GM18511 (cell line): ENCODE data around the gene DRC7.

ENCODE experiments used
- ATAC-seq: cut with Tn5 transposase; IDR thresholded peaks from one replicate; pipeline ENCODE4 v1.9.1; 2021; ENCODE audit warnings: mild to moderate bottlenecking, moderate library complexity; ENCODE audit not compliant: unreplicated experiment

Gene DRC7

DNA sequence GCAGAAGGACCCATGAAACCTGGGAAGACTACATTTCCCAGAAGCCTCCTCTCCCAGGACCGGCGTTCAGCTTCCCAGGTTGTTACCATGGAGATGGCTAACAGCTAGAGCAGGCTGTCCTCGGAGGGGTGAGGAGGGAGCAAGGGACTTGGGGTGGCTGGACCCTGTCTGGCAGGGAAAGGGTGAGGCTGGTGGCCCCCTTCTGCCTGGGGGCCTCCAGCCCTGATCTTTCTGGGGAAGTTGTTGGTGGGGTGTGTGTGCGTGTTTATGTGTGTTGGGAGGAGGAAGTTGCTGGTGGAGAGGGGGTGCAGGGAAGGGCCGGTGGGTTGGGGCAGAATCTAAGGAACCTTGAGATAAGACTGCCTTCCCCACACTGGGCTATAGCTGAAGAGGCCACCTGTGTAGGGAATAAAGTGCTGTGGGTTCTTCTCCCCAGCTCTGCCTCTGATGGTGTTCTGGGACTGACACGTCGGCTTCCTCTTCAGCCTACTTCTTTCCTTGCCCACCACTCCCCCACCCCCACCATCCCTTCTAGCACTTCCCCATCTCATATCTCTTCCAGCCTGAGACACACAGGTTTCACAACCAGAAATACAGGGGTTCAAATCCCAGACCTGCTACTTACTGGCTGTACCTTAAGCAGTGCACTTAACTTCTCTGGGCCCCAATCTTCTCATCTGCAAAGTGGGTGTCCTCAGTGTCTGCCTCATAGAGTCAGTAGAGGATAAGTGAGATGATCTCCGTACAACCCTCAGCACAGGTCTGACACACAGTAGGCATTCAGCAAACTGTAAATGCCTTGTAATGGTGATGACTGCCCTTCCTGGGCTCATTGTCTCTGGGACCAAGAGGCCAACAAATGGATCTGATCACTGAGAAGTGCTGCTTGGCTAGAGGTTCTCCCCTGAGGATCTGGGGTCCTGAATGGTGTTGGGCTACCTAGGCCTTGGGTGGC, at the start of gene DRC7:
DRC7 (plus strand) TSS at position 82 of the 955 bp plus-strand sequence. CDS start 3,144 bp downstream, outside the sequence.
- ATAC-seq: no peak

GRCh38 chr16:57645169-57645568, 49.4 kb upstream of the DRC7 start:
- ATAC-seq: no peak

DNA sequence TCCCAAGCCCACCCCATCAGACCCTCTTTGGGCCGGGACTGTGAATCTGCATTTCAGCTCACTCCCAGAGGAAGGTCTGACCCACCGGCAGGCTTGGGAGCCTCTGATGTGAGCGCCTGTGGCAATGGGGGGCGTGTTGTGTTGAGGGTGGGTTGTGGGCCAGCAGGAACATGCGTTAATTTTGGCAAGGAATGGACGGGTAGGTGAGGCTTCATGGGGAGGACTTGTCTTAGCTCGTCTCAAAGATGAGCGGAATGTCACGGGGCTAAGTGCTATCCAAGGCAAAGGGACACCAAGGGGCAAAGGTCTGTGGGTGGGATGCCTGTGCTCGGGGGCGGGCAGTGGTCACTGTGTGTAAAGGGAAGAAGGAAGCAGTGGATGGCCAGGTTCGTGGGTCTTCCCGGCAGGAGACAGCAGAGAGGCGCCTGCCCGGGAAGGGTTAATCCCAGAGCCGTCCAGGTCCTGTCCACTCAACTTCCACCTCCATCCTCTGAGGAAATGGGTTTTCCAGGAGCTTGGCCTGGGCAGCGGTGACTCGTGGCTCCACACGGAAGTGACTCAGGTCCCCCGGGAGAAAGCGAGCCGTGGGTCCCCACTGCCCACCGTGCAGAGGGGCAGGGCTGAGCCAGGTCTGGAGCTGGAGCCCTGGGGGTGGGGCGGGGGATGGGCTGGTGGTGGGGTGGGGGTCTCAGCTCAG, 48.8 kb upstream of the DRC7 start:
- ATAC-seq: no peak

DNA sequence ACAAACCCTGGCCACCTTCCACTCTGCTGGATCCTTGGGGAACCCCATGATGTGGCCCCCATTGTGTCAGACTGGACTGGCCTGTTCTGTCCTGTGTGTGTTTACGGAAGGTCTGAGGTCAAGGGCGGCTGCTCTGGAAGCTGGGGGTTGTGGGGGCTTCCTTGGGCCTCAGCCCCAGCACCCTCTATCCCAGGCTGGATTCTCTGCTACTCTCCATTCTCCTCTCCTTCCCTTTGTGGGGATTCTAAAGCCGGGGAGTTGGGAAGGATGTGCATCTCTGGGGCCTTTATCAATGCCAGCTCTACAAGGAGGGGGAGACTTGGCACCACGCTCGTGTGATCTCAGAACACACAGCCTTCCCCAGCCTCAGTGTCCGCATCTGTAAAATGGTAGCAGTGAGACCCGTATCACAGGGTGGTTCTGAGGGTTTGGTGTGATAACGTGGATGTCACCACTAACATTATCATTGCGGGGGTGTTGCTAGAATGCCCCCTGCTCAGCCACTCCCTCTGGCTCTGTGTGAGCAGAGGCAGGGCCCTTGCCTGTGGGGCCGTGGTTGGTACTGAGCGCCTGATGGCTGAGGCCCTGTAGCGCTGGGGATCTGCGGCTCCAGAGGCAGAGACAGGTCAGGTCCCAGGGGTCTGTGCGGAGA, 48.1 kb upstream of the DRC7 start:
- no peak for ATAC-seq

- ATAC-seq: no peak
Observed at GRCh38 chr16:57647136-57647875, 47.3 kb upstream of the DRC7 start.

GRCh38 chr16:57648125-57648524, 46.5 kb upstream of the DRC7 start:
- no peak for ATAC-seq

DNA sequence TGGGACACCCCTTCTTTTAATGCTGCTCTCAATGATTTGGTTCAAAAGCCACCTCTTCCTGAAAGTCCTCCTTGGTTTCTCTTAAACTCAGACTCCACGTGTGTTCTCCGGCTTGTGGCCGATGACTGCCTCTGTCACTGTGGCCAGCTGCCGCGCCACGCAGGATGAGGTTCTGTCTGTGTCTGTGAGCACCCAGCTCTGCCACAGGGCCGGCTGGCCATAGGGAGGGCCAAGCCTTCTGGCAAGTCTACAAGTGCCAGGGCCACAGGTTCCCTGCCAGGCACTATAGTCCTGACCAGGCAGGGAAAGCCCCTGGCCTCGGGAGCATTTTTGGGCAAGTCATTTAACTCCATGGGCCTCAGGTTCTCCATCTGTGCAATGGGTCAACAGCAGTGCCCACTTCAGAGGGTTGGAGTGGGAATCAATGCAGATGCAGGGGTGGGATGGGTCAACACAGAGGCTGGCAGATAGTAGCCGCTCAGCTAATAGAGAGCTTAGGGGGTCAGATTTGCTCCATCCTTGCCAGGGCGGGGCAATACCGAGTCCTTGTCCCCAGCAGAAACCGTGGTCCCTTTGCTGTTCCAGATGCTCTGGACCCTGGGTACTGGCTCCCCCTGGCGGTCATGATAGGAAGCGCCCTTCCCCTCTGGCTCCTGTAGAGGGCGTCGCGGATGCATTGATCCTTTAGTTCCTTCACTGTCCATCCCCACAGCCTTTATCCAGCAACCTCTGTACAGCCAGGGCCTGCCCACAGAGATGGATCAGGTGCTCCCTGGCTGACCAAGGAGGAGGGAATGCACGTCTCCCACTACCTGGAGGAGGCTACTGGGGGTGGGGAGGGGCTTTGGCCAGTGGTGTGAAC, 45.8 kb upstream of the DRC7 start:
- ATAC-seq: peak; percentile 66

DNA sequence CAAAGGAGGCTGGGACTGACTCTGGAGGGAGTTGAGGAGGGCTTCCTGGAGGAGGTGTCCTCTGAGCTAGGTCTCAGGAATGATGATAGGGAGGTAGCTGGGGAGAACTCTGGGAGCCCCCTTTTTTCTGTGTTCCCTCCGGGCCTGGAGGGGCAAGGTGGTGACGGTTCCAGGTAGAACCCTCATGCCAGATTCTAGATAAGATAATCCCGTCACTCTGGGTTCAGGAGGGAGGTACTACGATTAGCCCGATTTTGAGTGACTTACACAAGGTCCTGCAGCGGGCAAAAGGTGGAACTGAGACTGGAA, 45.2 kb upstream of the DRC7 start:
- ATAC-seq: no peak

DNA sequence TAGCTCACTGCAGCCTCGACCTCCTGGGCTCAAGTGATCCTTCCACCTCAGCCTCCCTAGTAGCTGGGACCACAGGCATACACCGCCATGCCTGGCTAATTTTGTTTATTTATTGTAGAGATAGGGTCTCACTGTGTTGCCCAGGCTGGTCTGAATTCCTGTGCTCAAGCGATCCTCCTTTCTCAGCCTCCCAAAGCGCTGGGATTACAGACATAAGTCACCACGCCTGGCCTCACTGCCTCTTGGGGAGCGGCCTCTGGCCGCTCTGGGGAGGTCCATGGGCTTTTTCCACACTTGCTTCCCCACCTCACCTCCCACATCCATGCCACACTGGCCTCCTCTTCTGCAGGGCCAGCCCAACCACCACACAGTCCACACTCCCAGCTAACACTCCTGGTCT, 44.8 kb upstream of the DRC7 start:
- no peak for ATAC-seq

DNA sequence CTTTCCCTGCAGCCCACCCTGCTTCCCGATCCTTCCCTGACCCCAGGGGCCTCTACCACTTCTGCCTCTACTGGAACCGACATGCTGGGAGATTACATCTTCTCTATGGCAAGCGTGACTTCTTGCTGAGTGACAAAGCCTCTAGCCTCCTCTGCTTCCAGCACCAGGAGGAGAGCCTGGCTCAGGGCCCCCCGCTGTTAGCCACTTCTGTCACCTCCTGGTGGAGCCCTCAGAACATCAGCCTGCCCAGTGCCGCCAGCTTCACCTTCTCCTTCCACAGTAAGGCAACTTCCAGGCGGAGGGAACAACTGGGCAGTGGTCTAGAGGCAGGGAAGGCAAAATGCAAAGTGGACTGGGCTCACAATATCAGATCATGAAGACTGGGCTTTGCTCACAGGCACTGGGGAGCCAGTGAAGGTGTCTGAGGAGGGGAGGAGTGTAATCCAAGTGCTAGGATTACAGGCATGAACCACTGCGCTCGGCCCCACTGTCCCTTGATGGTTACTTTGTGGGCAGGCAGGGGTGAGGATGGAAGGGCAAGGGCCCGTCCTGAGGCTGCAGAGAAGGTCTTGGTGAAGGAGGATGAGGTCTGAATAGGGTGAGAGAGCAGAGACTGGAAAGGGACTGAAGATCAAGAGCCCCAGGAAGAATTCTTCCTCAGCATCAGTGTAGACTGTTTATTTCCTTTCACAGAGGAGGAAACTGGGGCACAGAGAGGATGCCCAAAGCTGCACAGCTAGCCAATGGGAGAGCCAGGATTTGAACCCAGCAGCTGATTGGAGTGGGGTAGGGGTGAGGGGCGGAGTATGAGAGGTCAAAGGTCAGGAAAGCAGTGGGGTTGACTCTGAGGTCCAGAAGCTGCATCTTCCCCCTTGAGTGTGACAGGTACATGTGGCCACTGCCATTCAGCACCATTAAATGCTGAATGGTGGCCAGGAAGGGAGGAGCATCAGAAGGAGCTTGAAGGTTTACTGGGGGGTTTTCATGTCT, 43.0 kb upstream of the DRC7 start:
- no peak for ATAC-seq

DNA sequence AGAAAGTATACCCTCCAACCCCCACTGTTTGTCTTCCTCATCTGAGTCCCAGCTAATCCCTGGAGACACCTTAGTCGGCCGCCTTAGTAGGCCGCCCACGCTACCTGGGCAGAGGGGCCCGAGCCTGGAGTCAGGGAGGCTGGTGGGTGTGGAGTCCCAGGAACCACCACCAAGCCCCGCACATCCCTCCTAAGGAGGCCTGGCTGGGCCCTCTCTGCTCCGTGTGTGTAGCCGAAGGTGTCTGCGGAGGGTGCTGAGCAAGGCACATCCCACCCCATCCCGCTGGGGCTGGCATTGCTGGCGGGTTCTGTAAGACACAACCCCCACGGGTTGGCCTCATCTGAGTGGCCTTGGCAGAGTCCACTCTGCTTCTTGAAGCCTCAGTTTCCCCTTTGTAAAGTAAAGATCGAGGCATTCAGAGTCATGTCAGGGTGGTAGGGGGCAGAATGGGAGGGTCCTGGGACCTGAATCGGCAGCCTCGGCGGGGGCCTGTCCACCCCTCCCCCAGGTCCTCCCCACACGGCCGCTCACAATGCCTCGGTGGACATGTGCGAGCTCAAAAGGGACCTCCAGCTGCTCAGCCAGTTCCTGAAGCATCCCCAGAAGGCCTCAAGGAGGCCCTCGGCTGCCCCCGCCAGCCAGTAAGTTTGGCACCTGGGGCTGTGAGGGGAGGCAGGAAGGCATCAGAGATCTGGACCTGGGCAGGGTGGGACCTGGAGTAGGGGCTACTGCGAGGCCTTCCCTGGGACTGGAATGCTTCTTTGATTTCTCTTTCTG, 41.7 kb upstream of the DRC7 start:
- ATAC-seq: no peak

- ATAC-seq: no peak
Observed at GRCh38 chr16:57653936-57654335, 40.7 kb upstream of the DRC7 start.

GRCh38 chr16:57656342-57656955, 38.2 kb upstream of the DRC7 start:
- no peak for ATAC-seq

DNA sequence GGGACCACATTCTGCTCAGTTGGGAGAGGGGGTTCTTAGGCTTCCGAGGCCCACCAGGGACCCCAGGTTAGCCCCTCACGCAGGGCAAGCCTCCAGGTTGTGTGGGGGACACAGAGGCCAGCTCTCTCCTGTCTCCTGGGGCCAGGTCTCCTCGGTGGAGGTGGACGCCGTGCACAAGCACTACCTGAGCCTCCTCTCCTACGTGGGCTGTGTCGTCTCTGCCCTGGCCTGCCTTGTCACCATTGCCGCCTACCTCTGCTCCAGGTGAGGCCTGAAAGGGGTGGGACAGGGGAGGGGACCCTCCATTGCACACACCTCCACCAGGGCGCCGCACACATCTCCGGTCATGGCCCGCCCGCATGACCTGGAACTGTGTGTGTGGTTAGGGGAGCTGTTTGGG, 37.4 kb upstream of the DRC7 start:
- ATAC-seq: no peak

GRCh38 chr16:57658130-57658877, 36.3 kb upstream of the DRC7 start:
- no peak for ATAC-seq

- no peak for ATAC-seq
Observed at GRCh38 chr16:57658878-57659674, 35.5 kb upstream of the DRC7 start.
